ENCODE measurements around the gene ARPP21. TPM values are rescaled to one million over a fixed set of nuclear protein-coding genes. Genes with fewer than 3 reads are reported as not detected.

The ARPP21 gene
- total RNA-seq, 2 donors from 2014 or later, result not detected

DNA sequence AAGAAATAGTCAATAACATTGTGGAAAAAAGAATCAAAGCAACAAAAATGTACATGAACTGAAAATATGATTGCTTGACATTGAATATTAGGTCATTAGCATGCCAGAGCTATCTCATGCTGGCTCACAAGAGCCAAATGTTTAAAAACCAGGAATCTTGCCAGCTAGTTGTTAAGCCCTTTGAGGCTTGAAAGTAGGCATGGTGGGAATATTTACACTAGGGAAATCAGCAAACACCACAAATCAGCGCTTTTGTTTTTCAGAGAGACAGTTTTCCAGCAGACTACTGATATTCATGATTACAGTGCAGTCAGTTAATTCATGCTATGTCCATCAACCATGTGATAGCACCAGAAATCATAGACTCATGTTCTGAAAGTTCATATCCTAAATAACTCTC, 144.8 kb downstream of the ARPP21 start:
- H3K4me1 ChIP-seq, result peaks cover 0 to 10% of the 10 kb centered on the region in 2 donors
- H3K27ac ChIP-seq, result no peak overlapping the region

GRCh38 chr3:35785234-35785888, 146.0 kb downstream of the ARPP21 start:
- Histone ChIP-seq H3K4me3 (no peak overlapping the region), H3K9me3 (no peaks in the 10 kb centered on the region), H3K27me3 (no peaks in the 10 kb centered on the region), H3K36me3 (no peaks in the 10 kb centered on the region), H3K27ac (no peak overlapping the region), H3K4me1 (peaks cover 0 to 10% of the 10 kb centered on the region in 2 donors)
- no peak for DNase-seq (ENCODE audit: low spot score)
- TF ChIP-seq CTCF (IDR thresholded peaks at IDR 0.05), result no peak

More for the DNA sequence above, 144.8 kb downstream of the ARPP21 start:
- no peaks in the 10 kb centered on the region for H3K9me3 ChIP-seq
- DNase-seq (ENCODE audit: low spot score), result no peak
- no peak for TF ChIP-seq CTCF (IDR thresholded peaks at IDR 0.05)
- no peaks in the 10 kb centered on the region for H3K27me3 ChIP-seq
- no peaks in the 10 kb centered on the region for H3K36me3 ChIP-seq
- no peak overlapping the region for H3K4me3 ChIP-seq

GRCh38 chr3:35787936-35788335, 148.6 kb downstream of the ARPP21 start:
- no peak for DNase-seq (ENCODE audit: low spot score)
- Histone ChIP-seq H3K4me3 (no peak overlapping the region), H3K27ac (no peak overlapping the region), H3K27me3 (no peaks in the 10 kb centered on the region), H3K36me3 (no peaks in the 10 kb centered on the region), H3K4me1 (peaks cover 0 to 10% of the 10 kb centered on the region in 2 donors), H3K9me3 (no peaks in the 10 kb centered on the region)
- TF ChIP-seq CTCF (IDR thresholded peaks at IDR 0.05), result no peak

- Histone ChIP-seq H3K27ac (peak overlapping the region in 1 of 2 donors; percentile 42), H3K4me3 (no peak overlapping the region), H3K4me1 (peaks cover 0 to 10% of the 10 kb centered on the region in 2 donors), H3K36me3 (no peaks in the 10 kb centered on the region), H3K27me3 (no peaks in the 10 kb centered on the region), H3K9me3 (no peaks in the 10 kb centered on the region)
- DNase-seq (ENCODE audit: low spot score), result no peak
- TF ChIP-seq CTCF (IDR thresholded peaks at IDR 0.05), result no peak
Observed at GRCh38 chr3:35789042-35789831, 149.9 kb downstream of the ARPP21 start.

GRCh38 chr3:35790764-35791163, 151.4 kb downstream of the ARPP21 start:
- no peak for TF ChIP-seq CTCF (IDR thresholded peaks at IDR 0.05)
- H3K36me3 ChIP-seq, result no peaks in the 10 kb centered on the region
- H3K4me3 ChIP-seq, result no peak overlapping the region
- H3K9me3 ChIP-seq, result no peaks in the 10 kb centered on the region
- peaks cover 0 to 10% of the 10 kb centered on the region in 2 donors for H3K4me1 ChIP-seq
- H3K27me3 ChIP-seq, result no peaks in the 10 kb centered on the region
- DNase-seq (ENCODE audit: low spot score), result no peak
- no peak overlapping the region for H3K27ac ChIP-seq

All from right atrium auricular region (tissue), 2 donors.